ENCODE data around the gene HOOK2. TPM values are rescaled to one million over a fixed set of nuclear protein-coding genes. Genes with fewer than 3 reads are reported as not detected.
"Not testable (repeated sequence)": the region's sequence is repeated elsewhere in the genome, so short reads cannot be mapped to it uniquely, and the experiment has no call there.

Gene HOOK2
- total and polyA plus RNA-seq, 2 of the 8 experiments (the other 6 are each of a cell fraction or from before 2014, with no cell fraction given): 23.8 to 63.2 TPM

- TF ChIP-seq RBBP5 (IDR thresholded peaks at IDR 0.05; ENCODE audit: borderline replicate concordance, low read depth, low read length): no peak
- no peak for TF ChIP-seq SIRT6 (IDR thresholded peaks at IDR 0.05; ENCODE audit: low read length)
Observed at GRCh38 chr19:12726988-12727316, 48.4 kb downstream of the HOOK2 start (continued).

GRCh38 chr19:12725612-12726011, 49.7 kb downstream of the HOOK2 start:
- not testable (repeated sequence) for DNase-seq (ENCODE audit: low read depth in 1 of 2, low spot score in 2 of 2); H3K18ac ChIP-seq (ENCODE audit: extremely low read depth, low read length); H4K8ac ChIP-seq (ENCODE audit: extremely low read depth, insufficient read depth, low read length); H2BK15ac ChIP-seq (ENCODE audit: low read length); H4K91ac ChIP-seq (replicated peaks; ENCODE audit: insufficient read length, low read length); H3K23me2 ChIP-seq (ENCODE audit: low read depth, low read length); H2BK12ac ChIP-seq (ENCODE audit: low read depth, low read length); H4K20me1 ChIP-seq (replicated peaks in 1 of 2; ENCODE audit: control insufficient read depth in 1 of 2, insufficient read depth in 2 of 2, low read length in 2 of 2); H2BK120ac ChIP-seq (replicated peaks; ENCODE audit: low read depth, low read length); H3K27me3 ChIP-seq (replicated peaks in 1 of 4; ENCODE audit: control insufficient read depth in 3 of 4, extremely low read depth in 1 of 4, insufficient read depth in 3 of 4, low read length in 3 of 4); H2AFZ ChIP-seq (ENCODE audit: low read length); H3K4ac ChIP-seq (replicated peaks; ENCODE audit: insufficient read length, low read depth, low read length); H3K9ac ChIP-seq (replicated peaks in 1 of 4; ENCODE audit: extremely low read depth in 1 of 4, low read depth in 3 of 4, low read length in 3 of 4); H3K4me3 ChIP-seq (ENCODE audit: extremely low read depth in 1 of 4, insufficient read depth in 2 of 4, low read depth in 3 of 4, low read length in 4 of 4); H3K27ac ChIP-seq (ENCODE audit: low read depth, low read length); FAIRE-seq; H3K4me1 ChIP-seq (replicated peaks in 1 of 4; ENCODE audit: control insufficient read depth in 3 of 4, insufficient read depth in 4 of 4, low read length in 3 of 4); H3K14ac ChIP-seq (ENCODE audit: insufficient read length); H3K56ac ChIP-seq (replicated peaks; ENCODE audit: insufficient read length, low read depth, low read length); H4K5ac ChIP-seq (ENCODE audit: insufficient read length, low read depth, low read length); H3K9me3 ChIP-seq (ENCODE audit: insufficient read depth in 2 of 2, low read depth in 1 of 2, low read length in 1 of 2); H3K23ac ChIP-seq (ENCODE audit: insufficient read length); H2AK5ac ChIP-seq (ENCODE audit: low read depth, low read length); H2BK5ac ChIP-seq (ENCODE audit: low read depth, low read length); H3K4me2 ChIP-seq (ENCODE audit: insufficient read depth in 1 of 2, low read depth in 2 of 2, low read length in 2 of 2); H2BK20ac ChIP-seq (ENCODE audit: low read length)
- CTCF ChIA-PET (ENCODE audit: partially characterized antibody): interaction anchor here (0.6 to 3.9 kb wide), 4 partner anchors 8 to 165 kb away, joined by 3 to 20 read pairs (median 6); partner anchors contain the start of genes GCDH and TRIR
- peaks cover 4 to 21% (median 7%) of the 10 kb centered on the region in 4 experiments; a peak in 7 of 8 replicates for H3K36me3 ChIP-seq (ENCODE audit: control insufficient read depth in 2 of 4, insufficient read depth in 4 of 4, low read length in 3 of 4)
- peaks cover 13 to 28% of the 10 kb centered on the region in 2 experiments for H3K79me2 ChIP-seq (ENCODE audit: control insufficient read depth in 1 of 2, insufficient read depth in 2 of 2, low read length in 2 of 2)
- WGBS, 2 experiments (ENCODE audit: extremely low coverage in 1 of 2, insufficient coverage in 1 of 2, insufficient read length in 1 of 2, insufficient replicate concordance in 2 of 2, low coverage in 1 of 2, low lambda C conversion rate in 2 of 2, missing lambda C conversion rate in 1 of 2): 88% methylated on average over 9 of the region's 10 CpGs; no CpG with 5 or more reads in 1 of the 2 experiments
- POLR2A ChIA-PET (ENCODE audit: partially characterized antibody): interaction anchor here (1.3 to 6.6 kb wide), 4 partner anchors 11 to 65 kb away, joined by 4 to 44 read pairs (median 8); partner anchors contain the start of genes GET3 and JUNB
- peaks cover 11% of the 10 kb centered on the region; the same call in 1 of the 2 replicates for H3K79me1 ChIP-seq (ENCODE audit: low read depth, low read length)
